Liver (tissue), 9 donors: ENCODE measurements around the gene KCNK16. TPM values are rescaled to one million over a fixed set of nuclear protein-coding genes. Genes with fewer than 3 reads are reported as not detected.

Source experiments
- DNase-seq: peaks from one replicate; pipeline ENCODE4 v3.0.0-alpha.2; 2017; ENCODE audit warnings: low spot score
- H3K27ac ChIP-seq, 2 donors: one replicate each; pipeline ENCODE4 v1.7.0; 2013; ENCODE audit warnings: inconsistent platforms in 2 of 2, low read length in 2 of 2, control low read depth in 1 of 2, low read depth in 1 of 2, mild to moderate bottlenecking in 1 of 2
- H3K27me3 ChIP-seq, 4 donors: one replicate each; pipeline versions ENCODE4 v1.6.1 to v1.7.0; 2013; ENCODE audit warnings: low read length in 3 of 4, inconsistent platforms in 1 of 4, mild to moderate bottlenecking in 1 of 4, moderate library complexity in 1 of 4; ENCODE audit not compliant: control insufficient read depth in 4 of 4, insufficient read depth in 4 of 4
- H3K36me3 ChIP-seq, 4 donors: one replicate each; pipeline versions ENCODE4 v1.6.1 to v1.7.0; 2013; ENCODE audit warnings: low read length in 3 of 4, mild to moderate bottlenecking in 3 of 4, low read depth in 1 of 4, moderate library complexity in 1 of 4; ENCODE audit not compliant: control insufficient read depth in 4 of 4, insufficient read depth in 3 of 4
- H3K4me1 ChIP-seq, 4 donors: one replicate each; pipeline versions ENCODE4 v1.6.1 to v1.7.0; 2013; ENCODE audit warnings: low read length in 3 of 4, mild to moderate bottlenecking in 3 of 4, moderate library complexity in 1 of 4; ENCODE audit not compliant: control insufficient read depth in 4 of 4, insufficient read depth in 4 of 4
- H3K4me3 ChIP-seq, 3 donors: one replicate each; pipeline versions ENCODE4 v1.6.1 to v1.7.0; 2013; ENCODE audit warnings: low read length in 3 of 3, control low read depth in 1 of 3, low read depth in 1 of 3, mild to moderate bottlenecking in 1 of 3
- H3K9ac ChIP-seq, 2 donors: one replicate each; pipeline ENCODE4 v1.7.0; 2013; ENCODE audit warnings: low read length in 2 of 2, mild to moderate bottlenecking in 2 of 2, moderate library complexity in 2 of 2, control low read depth in 1 of 2, low read depth in 1 of 2
- H3K9me3 ChIP-seq, 4 donors: one replicate each; pipeline versions ENCODE4 v1.6.1 to v1.7.0; 2013; ENCODE audit warnings: low read length in 3 of 4; ENCODE audit not compliant: control insufficient read depth in 4 of 4
- EGR1 ChIP-seq, 2 donors: IDR thresholded peaks; 2 replicates each; pipeline ENCODE4 v1.6.1; 2016 to 2018; ENCODE audit warnings: antibody characterized with exemption in 2 of 2, low read depth in 2 of 2
- FOXA1 ChIP-seq: IDR thresholded peaks from 2 replicates; pipeline ENCODE4 v1.6.1; 2016; ENCODE audit warnings: antibody characterized with exemption
- FOXA2 ChIP-seq: IDR thresholded peaks from 2 replicates; pipeline ENCODE4 v1.6.1; 2016; ENCODE audit warnings: antibody characterized with exemption
- GABPA ChIP-seq, 2 donors: IDR thresholded peaks in 1 of 2; conservative IDR thresholded peaks in 1 of 2; 2 replicates each; pipeline ENCODE4 v1.6.1; 2016; ENCODE audit warnings: antibody characterized with exemption in 2 of 2, mild to moderate bottlenecking in 1 of 2, moderate library complexity in 1 of 2
- HNF4A ChIP-seq, 2 donors: conservative IDR thresholded peaks; 2 replicates each; pipeline ENCODE4 v1.6.1; 2016; ENCODE audit warnings: antibody characterized with exemption in 2 of 2, mild to moderate bottlenecking in 2 of 2
- HNF4G ChIP-seq: IDR thresholded peaks from 2 replicates; pipeline ENCODE4 v1.6.1; 2016; ENCODE audit warnings: antibody characterized with exemption
- MAX ChIP-seq: IDR thresholded peaks from 2 replicates; pipeline ENCODE4 v1.6.1; 2016; ENCODE audit warnings: antibody characterized with exemption
- NR2F2 ChIP-seq: IDR thresholded peaks from 2 replicates; pipeline ENCODE4 v1.6.1; 2016; ENCODE audit warnings: antibody characterized with exemption
- RAD21 ChIP-seq, 2 donors: IDR thresholded peaks; 2 replicates each; pipeline ENCODE4 v1.6.1; 2016; ENCODE audit warnings: antibody characterized with exemption in 2 of 2, mild to moderate bottlenecking in 2 of 2
- RXRA ChIP-seq, 2 donors: IDR thresholded peaks; 2 replicates each; pipeline ENCODE4 v1.6.1; 2017 to 2018; ENCODE audit warnings: antibody characterized with exemption in 2 of 2, mild to moderate bottlenecking in 1 of 2
- SP1 ChIP-seq: IDR thresholded peaks from 2 replicates; pipeline ENCODE4 v1.6.1; 2018; ENCODE audit warnings: antibody characterized with exemption, mild to moderate bottlenecking
- TAF1 ChIP-seq: conservative IDR thresholded peaks from 2 replicates; pipeline ENCODE4 v1.6.1; 2016; ENCODE audit warnings: antibody characterized with exemption, mild to moderate bottlenecking
- YY1 ChIP-seq: IDR thresholded peaks from 2 replicates; pipeline ENCODE4 v1.6.1; 2016; ENCODE audit warnings: antibody characterized with exemption, mild to moderate bottlenecking
- WGBS: extraction: QIAGEN DNeasy Blood & Tissue Kit; methylation state at CpG from one replicate; pipeline ENCODE4 v1.1.7; 2013; 5-methylcytosine and 5-hydroxymethylcytosine counted together
- polyA plus RNA-seq, 2 donors: library from polyadenylated mRNA; stranded (reverse) in 1 of 2; unstranded in 1 of 2; fragments of 200-250 nt in 1 of 2; fragments of >200 nt in 1 of 2; fragmentation: Nextera tagmentation in 1 of 2; extraction: Ambion mirVana in 1 of 2; gene quantifications; one replicate each; pipeline versions ENCODE4 v1.2.1 to v1.2.3, GENCODE V29; 2013 to 2015
- total RNA-seq, 2 donors: library from RNA; depleted of rRNA; stranded (reverse); fragments of >200 nt; gene quantifications; one replicate each; pipeline ENCODE4 v1.2.3, GENCODE V29; 2014
- TF ChIP-seq, protein P1 (sequence below): IDR thresholded peaks from 2 replicates; pipeline ENCODE4 v1.6.1; 2016; ENCODE audit warnings: antibody characterized with exemption
- TF ChIP-seq, protein P2 (sequence below): IDR thresholded peaks from 2 replicates; pipeline ENCODE4 v1.6.1; 2016; ENCODE audit warnings: antibody characterized with exemption, mild to moderate bottlenecking
- TF ChIP-seq, protein P3 (sequence below): IDR thresholded peaks from 2 replicates; pipeline ENCODE4 v1.6.1; 2016; ENCODE audit warnings: antibody characterized with exemption
- donor health status: healthy.
- donor health status: healthy.
- donor health status: healthy.
- donor health status: healthy.
- donor health status: healthy.

Gene KCNK16
- total and polyA plus RNA-seq, 4 donors, result not detected

DNA sequence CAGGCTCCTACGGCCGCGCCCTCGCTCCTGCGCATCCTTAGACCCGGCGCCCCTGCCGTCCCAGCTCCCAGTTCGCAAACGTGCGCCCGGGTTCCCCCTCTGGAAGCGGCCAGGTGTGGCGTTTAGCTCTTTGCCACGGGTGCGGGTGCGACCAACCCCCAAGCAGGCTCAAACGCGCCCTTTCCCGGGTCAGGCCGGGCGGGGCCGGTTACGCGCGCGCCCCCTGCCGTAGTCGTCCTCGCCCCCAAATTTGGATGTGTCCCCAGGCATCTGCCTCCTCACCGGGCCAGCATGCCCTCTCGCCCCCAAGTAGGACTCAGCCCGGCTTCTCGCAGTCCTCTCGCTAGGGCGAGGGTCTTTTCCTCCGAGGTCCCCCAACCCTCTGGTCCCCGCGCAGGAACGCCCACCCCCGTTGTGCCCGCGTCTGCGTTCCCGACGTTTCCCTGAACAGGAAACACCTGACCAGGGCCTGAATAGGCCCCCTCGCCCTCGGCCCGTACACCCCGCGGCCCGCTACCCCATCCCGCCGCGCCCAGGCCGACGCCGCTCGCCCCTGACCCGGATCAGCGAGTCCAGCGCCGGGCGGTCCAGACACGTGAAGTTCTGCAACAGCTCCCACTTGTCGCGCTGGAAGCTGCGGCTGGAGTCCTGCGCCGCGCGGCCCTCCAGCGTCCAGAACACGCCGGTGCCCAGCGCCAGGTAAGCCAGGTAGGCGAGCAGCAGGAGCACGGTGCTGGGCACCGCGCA is 8.8 kb downstream of the KCNK16 start:
- H3K4me1 ChIP-seq, result peaks cover 0 to 20% (median 16%) of the 10 kb centered on the region in 4 donors
- DNase-seq, result no peak
- H3K27ac ChIP-seq, result no peak overlapping the region
- no peak overlapping the region for H3K9ac ChIP-seq
- 4% methylated on average over 80 of the region's 80 CpGs for WGBS
- peak overlapping the region in 1 of 3 donors; percentile 31 for H3K4me3 ChIP-seq
- TF ChIP-seq HNF4G (no peak), YY1 (no peak), TAF1 (no peak)
- no peaks in the 10 kb centered on the region for H3K9me3 ChIP-seq
- peaks cover 0 to 6% (median 0%) of the 10 kb centered on the region in 4 donors for H3K27me3 ChIP-seq
- H3K36me3 ChIP-seq, result no peaks in the 10 kb centered on the region

- Histone ChIP-seq H3K4me3 (peak overlapping the region in 1 of 3 donors; percentile 31), H3K36me3 (no peaks in the 10 kb centered on the region), H3K27me3 (peaks cover 0 to 6% (median 0%) of the 10 kb centered on the region in 4 donors), H3K9me3 (no peaks in the 10 kb centered on the region), H3K27ac (no peak overlapping the region), H3K4me1 (peaks cover 0 to 20% (median 16%) of the 10 kb centered on the region in 4 donors), H3K9ac (no peak overlapping the region)
- no peak for DNase-seq
- no peak for TF ChIP-seq HNF4G
- TF ChIP-seq, protein P1, sequence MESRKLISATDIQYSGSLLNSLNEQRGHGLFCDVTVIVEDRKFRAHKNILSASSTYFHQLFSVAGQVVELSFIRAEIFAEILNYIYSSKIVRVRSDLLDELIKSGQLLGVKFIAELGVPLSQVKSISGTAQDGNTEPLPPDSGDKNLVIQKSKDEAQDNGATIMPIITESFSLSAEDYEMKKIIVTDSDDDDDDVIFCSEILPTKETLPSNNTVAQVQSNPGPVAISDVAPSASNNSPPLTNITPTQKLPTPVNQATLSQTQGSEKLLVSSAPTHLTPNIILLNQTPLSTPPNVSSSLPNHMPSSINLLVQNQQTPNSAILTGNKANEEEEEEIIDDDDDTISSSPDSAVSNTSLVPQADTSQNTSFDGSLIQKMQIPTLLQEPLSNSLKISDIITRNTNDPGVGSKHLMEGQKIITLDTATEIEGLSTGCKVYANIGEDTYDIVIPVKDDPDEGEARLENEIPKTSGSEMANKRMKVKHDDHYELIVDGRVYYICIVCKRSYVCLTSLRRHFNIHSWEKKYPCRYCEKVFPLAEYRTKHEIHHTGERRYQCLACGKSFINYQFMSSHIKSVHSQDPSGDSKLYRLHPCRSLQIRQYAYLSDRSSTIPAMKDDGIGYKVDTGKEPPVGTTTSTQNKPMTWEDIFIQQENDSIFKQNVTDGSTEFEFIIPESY, result no peak
- peak; percentile 31 to 50 for TF ChIP-seq HNF4A (conservative IDR thresholded peaks at IDR 0.05)
- peak in 1 of 2 donors; percentile 15 for TF ChIP-seq RXRA (IDR thresholded peaks at IDR 0.05)
- WGBS, result 7% methylated on average over 45 of the region's 45 CpGs
Measured at GRCh38 chr6:39312912-39313525, 9.5 kb downstream of the KCNK16 start.

GRCh38 chr6:39310542-39310941 is 12.0 kb downstream of the KCNK16 start:
- Histone ChIP-seq H3K9ac (no peak overlapping the region), H3K27me3 (peaks cover 0 to 6% (median 0%) of the 10 kb centered on the region in 4 donors), H3K27ac (no peak overlapping the region), H3K4me1 (peaks cover 0 to 20% (median 16%) of the 10 kb centered on the region in 4 donors), H3K9me3 (no peaks in the 10 kb centered on the region), H3K4me3 (no peak overlapping the region), H3K36me3 (no peaks in the 10 kb centered on the region)
- WGBS, result 74% methylated on average over 4 of the region's 4 CpGs
- TF ChIP-seq MAX (no peak), GABPA (IDR thresholded peaks at IDR 0.05 in 1 of 2, conservative IDR thresholded peaks at IDR 0.05 in 1 of 2) (no peak), YY1 (no peak), FOXA1 (no peak), NR2F2 (no peak), FOXA2 (no peak), SP1 (no peak), RAD21 (IDR thresholded peaks at IDR 0.05) (no peak), TAF1 (no peak), EGR1 (IDR thresholded peaks at IDR 0.05; ENCODE audit: low read depth in 2 of 2) (no peak)
- TF ChIP-seq, protein P2, sequence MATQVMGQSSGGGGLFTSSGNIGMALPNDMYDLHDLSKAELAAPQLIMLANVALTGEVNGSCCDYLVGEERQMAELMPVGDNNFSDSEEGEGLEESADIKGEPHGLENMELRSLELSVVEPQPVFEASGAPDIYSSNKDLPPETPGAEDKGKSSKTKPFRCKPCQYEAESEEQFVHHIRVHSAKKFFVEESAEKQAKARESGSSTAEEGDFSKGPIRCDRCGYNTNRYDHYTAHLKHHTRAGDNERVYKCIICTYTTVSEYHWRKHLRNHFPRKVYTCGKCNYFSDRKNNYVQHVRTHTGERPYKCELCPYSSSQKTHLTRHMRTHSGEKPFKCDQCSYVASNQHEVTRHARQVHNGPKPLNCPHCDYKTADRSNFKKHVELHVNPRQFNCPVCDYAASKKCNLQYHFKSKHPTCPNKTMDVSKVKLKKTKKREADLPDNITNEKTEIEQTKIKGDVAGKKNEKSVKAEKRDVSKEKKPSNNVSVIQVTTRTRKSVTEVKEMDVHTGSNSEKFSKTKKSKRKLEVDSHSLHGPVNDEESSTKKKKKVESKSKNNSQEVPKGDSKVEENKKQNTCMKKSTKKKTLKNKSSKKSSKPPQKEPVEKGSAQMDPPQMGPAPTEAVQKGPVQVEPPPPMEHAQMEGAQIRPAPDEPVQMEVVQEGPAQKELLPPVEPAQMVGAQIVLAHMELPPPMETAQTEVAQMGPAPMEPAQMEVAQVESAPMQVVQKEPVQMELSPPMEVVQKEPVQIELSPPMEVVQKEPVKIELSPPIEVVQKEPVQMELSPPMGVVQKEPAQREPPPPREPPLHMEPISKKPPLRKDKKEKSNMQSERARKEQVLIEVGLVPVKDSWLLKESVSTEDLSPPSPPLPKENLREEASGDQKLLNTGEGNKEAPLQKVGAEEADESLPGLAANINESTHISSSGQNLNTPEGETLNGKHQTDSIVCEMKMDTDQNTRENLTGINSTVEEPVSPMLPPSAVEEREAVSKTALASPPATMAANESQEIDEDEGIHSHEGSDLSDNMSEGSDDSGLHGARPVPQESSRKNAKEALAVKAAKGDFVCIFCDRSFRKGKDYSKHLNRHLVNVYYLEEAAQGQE, result no peak
- TF ChIP-seq, protein P3, sequence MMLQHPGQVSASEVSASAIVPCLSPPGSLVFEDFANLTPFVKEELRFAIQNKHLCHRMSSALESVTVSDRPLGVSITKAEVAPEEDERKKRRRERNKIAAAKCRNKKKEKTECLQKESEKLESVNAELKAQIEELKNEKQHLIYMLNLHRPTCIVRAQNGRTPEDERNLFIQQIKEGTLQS, result no peak
- TF ChIP-seq, protein P1, result no peak
- no peak for DNase-seq
